ENCODE data around the gene CSF1.
"Not testable (repeated sequence)": the region's sequence is repeated elsewhere in the genome, so short reads cannot be mapped to it uniquely, and the experiment has no call there.

CSF1 gene

GRCh38 chr1:109947582-109948284, 37.1 kb downstream of the CSF1 start:
- DNase-seq = no peak

DNA sequence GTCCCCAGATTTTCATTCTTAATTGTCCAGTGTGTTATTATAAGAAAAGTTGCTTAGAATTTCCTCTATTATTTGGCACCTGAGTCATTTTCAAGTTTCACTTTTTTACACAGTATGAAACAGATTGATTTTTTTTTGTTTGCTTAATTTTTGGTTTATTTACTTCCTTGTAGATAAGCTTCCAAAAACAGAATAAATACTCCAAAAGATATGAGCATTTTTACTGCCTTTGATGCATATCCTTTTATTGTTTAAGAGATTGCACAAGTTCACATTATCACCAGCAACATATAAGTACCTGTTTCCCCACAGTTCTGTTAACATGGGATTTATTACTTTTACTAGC, 37.6 kb downstream of the CSF1 start:
- no peak for DNase-seq

- no peak for DNase-seq
Measured at GRCh38 chr1:109950038-109950437, 39.4 kb downstream of the CSF1 start.

GRCh38 chr1:109950509-109950908, 39.9 kb downstream of the CSF1 start:
- DNase-seq = no peak

DNA sequence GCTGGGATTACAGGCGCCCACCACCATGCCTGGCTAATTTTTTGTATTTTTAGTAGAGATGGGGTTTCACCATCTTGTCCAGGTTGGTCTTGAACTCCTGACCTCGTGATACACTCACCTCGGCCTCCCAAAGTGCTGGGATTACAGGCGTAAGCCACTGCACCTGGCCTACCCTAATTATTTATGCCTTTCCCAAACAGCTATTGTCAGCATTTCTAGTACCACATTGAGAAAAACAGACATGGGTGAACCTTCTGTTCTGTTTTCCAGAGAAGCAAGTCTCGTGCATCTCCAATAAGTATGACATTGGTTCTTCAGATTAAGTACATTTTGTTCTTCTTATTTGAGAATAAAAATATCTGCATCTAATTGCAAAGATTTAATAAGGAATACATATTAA, 40.9 kb downstream of the CSF1 start:
- DNase-seq = not testable (repeated sequence)

DNA sequence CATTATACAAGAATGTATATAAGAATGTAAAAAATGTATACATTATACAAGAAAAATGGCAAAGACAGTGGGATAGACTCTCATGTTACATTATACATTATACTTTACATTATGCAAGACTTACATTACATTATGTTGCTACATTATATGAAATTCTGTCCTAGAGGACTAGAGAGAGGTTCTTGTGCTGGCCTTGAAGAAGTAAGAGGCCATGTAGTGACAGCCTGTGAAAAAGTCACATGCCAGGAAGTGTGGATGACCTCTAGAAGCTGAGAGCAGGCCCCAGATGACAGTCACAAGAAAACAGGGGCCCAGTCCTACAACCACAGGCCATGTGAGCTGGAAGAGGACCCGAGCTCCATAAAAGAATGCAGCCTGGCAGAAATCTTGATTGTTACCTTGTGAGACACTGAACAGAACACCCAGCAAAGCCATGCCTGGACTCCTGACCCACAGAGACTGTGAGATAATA, 43.4 kb downstream of the CSF1 start:
- DNase-seq = no peak

- no peak for DNase-seq
Measured at GRCh38 chr1:109959632-109959973, 49.0 kb downstream of the CSF1 start.

GRCh38 chr1:109959974-109960744, 49.5 kb downstream of the CSF1 start:
- DNase-seq = no peak

- DNase-seq = no peak
Measured at GRCh38 chr1:109960745-109961094, 50.1 kb downstream of the CSF1 start.

DNA sequence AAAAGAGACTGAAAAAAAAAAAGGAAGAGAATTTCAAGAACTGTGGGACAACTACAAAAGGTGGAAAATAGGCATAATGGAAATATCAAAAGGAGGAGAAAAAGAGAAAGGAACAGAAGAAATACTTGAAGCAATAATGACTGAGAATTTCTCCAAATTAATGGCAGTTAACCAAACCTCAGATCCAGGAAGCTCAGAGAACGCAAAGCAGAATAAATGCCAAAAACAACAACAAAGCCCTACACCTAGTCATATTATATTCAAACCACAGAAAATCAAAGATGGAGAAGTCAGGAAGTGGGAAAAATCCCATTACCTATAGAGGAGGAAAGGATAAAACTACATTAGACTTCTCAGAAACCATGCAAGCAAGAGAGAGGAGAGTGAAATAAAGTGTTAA, 53.2 kb downstream of the CSF1 start:
- DNase-seq = no peak

DNA sequence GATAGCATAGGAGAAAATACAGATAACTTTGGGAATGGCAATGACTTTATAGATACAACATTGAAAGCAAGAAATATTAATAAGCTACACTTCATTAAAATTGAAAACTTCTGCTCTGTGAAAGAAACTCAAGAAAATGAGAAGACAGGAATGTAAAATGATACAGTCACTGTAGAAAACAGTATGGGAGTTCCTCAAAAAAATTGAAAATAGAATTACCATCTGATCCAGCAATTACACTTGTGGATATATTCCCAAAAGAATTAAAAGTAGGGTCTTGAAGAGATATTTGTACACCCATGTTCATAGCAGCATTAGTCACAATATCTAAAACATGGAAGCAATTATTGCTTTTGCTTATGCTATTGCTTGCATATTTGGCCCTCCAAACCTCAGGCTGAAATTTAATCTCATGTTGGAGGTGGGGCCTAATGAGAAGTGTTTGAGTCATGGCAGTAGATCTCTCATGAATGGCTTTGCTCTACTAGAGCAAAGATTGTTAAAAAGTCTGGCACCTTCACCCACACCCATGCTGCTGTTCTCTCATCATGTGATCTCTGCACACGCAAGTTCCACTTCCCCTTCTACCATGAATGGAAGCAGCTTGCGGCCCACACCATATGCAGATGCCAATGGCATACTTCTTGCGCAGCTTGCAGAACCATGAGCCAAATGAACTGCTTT, 58.6 kb downstream of the CSF1 start:
- peak; percentile 32 for DNase-seq

GRCh38 chr1:109969907-109970306, 59.3 kb downstream of the CSF1 start:
- DNase-seq = no peak

DNA sequence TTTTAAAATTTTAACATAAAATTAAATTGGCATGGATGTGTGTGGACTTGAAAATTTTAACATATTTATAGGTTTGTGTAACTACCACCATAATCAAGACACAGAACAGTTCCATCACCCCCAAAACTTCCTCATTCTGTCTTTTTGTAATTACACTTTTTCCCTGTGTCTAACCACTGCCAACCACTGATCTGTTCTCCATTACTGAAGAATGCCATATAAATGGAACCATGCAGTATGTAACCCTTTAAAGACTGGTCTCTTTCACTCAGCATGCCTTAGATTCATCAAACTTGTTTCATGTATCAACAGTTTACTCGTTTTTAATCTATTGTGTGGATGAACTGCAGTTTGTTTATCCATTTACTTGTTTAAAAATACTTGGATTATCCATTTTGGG, 60.9 kb downstream of the CSF1 start:
- peak; percentile 49 for DNase-seq

- DNase-seq = no peak
Measured at GRCh38 chr1:109974191-109974590, 63.5 kb downstream of the CSF1 start.

GRCh38 chr1:109975718-109976117, 65.1 kb downstream of the CSF1 start:
- no peak for DNase-seq

GRCh38 chr1:109976762-109977161, 66.1 kb downstream of the CSF1 start:
- no peak for DNase-seq

- no peak for DNase-seq
Measured at GRCh38 chr1:109977225-109977624, 66.6 kb downstream of the CSF1 start.

GRCh38 chr1:109977657-109978378, 67.2 kb downstream of the CSF1 start:
- no peak for DNase-seq

- DNase-seq = no peak
Measured at GRCh38 chr1:109978761-109979488, 68.3 kb downstream of the CSF1 start.

DNA sequence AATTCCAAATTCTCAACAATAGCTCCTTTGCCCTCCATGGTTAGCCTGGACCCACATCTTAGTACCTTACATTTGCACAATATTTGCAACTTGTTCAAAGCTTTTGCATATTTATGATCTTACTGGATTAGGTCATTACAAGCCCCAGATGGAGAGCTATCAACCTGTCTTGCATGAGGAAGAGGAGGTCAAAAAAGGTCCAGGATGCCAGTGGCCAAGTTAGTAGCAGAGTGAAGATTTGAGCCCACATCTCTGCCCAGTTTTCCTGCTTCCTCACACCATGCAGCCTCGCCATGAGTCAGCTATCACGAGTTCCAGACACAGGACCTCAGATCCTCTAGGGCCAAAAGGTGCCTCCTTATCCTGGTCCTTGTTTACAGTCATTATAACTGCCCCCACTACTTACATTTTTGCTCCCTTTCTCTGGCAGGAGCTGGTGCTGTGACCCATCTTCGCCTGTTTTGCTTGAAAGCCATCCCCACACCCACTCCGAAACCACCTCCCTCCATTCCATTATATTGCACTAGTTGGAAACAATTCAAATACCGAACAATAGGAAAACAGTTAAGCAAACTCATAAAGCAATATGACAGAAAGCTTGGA, 68.9 kb downstream of the CSF1 start:
- peak; percentile 28 for DNase-seq

Measured in OCI-M1 (cell line).